Activated CD8-positive, alpha-beta T cell treated with anti-CD3 and anti-CD28 coated beads for 36 hours (primary cell): ENCODE data around the gene CACNG4. TPM values are rescaled to one million over a fixed set of nuclear protein-coding genes. Genes with fewer than 3 reads are reported as not detected.

Source experiments
- ATAC-seq: fragments of 200-7000 bp; cut with Tn5 transposase; one replicate; pipeline ENCODE4 v1.10.0; 2021; ENCODE audit warnings: mild to moderate bottlenecking, moderate library complexity
- CTCF ChIA-PET: fragments of 350-600 bp; sonication (Branson Sonifier 250); formaldehyde crosslinking; loops from one replicate; lab custom pipeline; 2021; ENCODE audit warnings: antibody characterized with exemption; lab: Charles Lee
- POLR2A ChIA-PET: fragments of 350-600 bp; sonication (Branson Sonifier 250); formaldehyde crosslinking; loops from one replicate; lab custom pipeline; 2021; ENCODE audit warnings: antibody characterized with exemption; lab: Charles Lee
- DNase-seq: peaks from one replicate; pipeline ENCODE4 v3.0.0-alpha.2; 2020
- H3K27ac Mint-ChIP-seq: one replicate; pipeline ENCODE4 v1.8.0; 2021; ENCODE audit warnings: mild to moderate bottlenecking, mixed read lengths
- H3K27me3 Mint-ChIP-seq: one replicate; pipeline ENCODE4 v1.8.0; 2021; ENCODE audit warnings: mixed read lengths
- H3K36me3 Mint-ChIP-seq: one replicate; pipeline ENCODE4 v1.8.0; 2021; ENCODE audit warnings: low read depth, mixed read lengths
- H3K4me1 Mint-ChIP-seq: one replicate; pipeline ENCODE4 v1.8.0; 2021; ENCODE audit warnings: low read depth, mixed read lengths
- H3K4me3 Mint-ChIP-seq: one replicate; pipeline ENCODE4 v1.8.0; 2021; ENCODE audit warnings: mild to moderate bottlenecking, moderate library complexity, mixed read lengths
- H3K9me3 Mint-ChIP-seq: one replicate; pipeline ENCODE4 v1.8.0; 2021; ENCODE audit warnings: mixed read lengths
- CTCF ChIP-seq: fragments of 200-600 bp; IDR thresholded peaks from one replicate; pipeline ENCODE4 v1.8.0; 2022; ENCODE audit warnings: antibody characterized with exemption, mild to moderate bottlenecking
- intact Hi-C: fragments of 100-400 bp; cut with micrococcal nuclease; formaldehyde crosslinking; loops from one replicate; pipeline ENCODE4 v1.10.0; 2022
- total RNA-seq, 2 experiments: library from RNA; stranded (reverse); gene quantifications; one replicate each; pipeline ENCODE4 v1.2.3, GENCODE V29; 2021

CACNG4 gene
- total RNA-seq, 2 experiments from 2014 or later, result not detected

GRCh38 chr17:66963521-66963908 is 992 bp upstream of the CACNG4 start:
- Mint-ChIP-seq H3K27ac (no peak overlapping the region), H3K36me3 (no peaks in the 10 kb centered on the region), H3K4me1 (peaks cover 5% of the 10 kb centered on the region), H3K27me3 (peaks cover 50% of the 10 kb centered on the region), H3K4me3 (peak overlapping the region; percentile 46), H3K9me3 (no peaks in the 10 kb centered on the region)
- no peak for TF ChIP-seq CTCF
- ChIA-PET POLR2A (no interaction called here), CTCF (no interaction called here)
- DNase-seq (no peak), ATAC-seq (no peak)
- intact Hi-C loops, result no loop called here

GRCh38 chr17:66964930-66965800 is 658 bp downstream of the CACNG4 start:
- no peak for TF ChIP-seq CTCF
- peaks cover 5% of the 10 kb centered on the region for H3K4me1 Mint-ChIP-seq
- no peak overlapping the region for H3K27ac Mint-ChIP-seq
- peak overlapping the region; percentile 48 for H3K4me3 Mint-ChIP-seq
- peak; percentile 64 for ATAC-seq
- H3K27me3 Mint-ChIP-seq, result peaks cover 58% of the 10 kb centered on the region
- H3K36me3 Mint-ChIP-seq, result no peaks in the 10 kb centered on the region
- POLR2A ChIA-PET, result no interaction called here
- H3K9me3 Mint-ChIP-seq, result no peaks in the 10 kb centered on the region
- CTCF ChIA-PET, result no interaction called here
- peak; percentile 36 for DNase-seq
- intact Hi-C loops, result no loop called here

GRCh38 chr17:66965801-66966262 is 1.3 kb downstream of the CACNG4 start:
- CTCF ChIA-PET, result no interaction called here
- POLR2A ChIA-PET, result no interaction called here
- DNase-seq, result peak; percentile 12
- TF ChIP-seq CTCF, result no peak
- intact Hi-C loops, result no loop called here
- Mint-ChIP-seq H3K9me3 (no peaks in the 10 kb centered on the region), H3K36me3 (no peaks in the 10 kb centered on the region), H3K4me3 (peak overlapping the region; percentile 42), H3K27ac (no peak overlapping the region), H3K4me1 (peaks cover 5% of the 10 kb centered on the region), H3K27me3 (peaks cover 63% of the 10 kb centered on the region)
- ATAC-seq, result peak; percentile 39

- TF ChIP-seq CTCF, result no peak
- Mint-ChIP-seq H3K9me3 (no peaks in the 10 kb centered on the region), H3K27ac (no peak overlapping the region), H3K36me3 (no peaks in the 10 kb centered on the region), H3K4me3 (peak overlapping the region; percentile 27), H3K4me1 (peaks cover 5% of the 10 kb centered on the region), H3K27me3 (peaks cover 62% of the 10 kb centered on the region)
- CTCF ChIA-PET, result no interaction called here
- intact Hi-C loops, result no loop called here
- ATAC-seq, result no peak
- DNase-seq, result no peak
- POLR2A ChIA-PET, result no interaction called here
Observed at GRCh38 chr17:66966298-66966697, 1.8 kb downstream of the CACNG4 start.

GRCh38 chr17:66966704-66967418 is 2.4 kb downstream of the CACNG4 start:
- Mint-ChIP-seq H3K9me3 (no peaks in the 10 kb centered on the region), H3K27ac (no peak overlapping the region), H3K4me1 (peaks cover 5% of the 10 kb centered on the region), H3K36me3 (no peaks in the 10 kb centered on the region), H3K27me3 (peaks cover 68% of the 10 kb centered on the region), H3K4me3 (no peak overlapping the region)
- CTCF ChIA-PET, result no interaction called here
- intact Hi-C loops, result no loop called here
- DNase-seq (no peak), ATAC-seq (no peak)
- TF ChIP-seq CTCF, result no peak
- POLR2A ChIA-PET, result no interaction called here
